Skin of body (tissue), 2 donors: ENCODE measurements around the gene SLMAP. TPM values are rescaled to one million over a fixed set of nuclear protein-coding genes. Genes with fewer than 3 reads are reported as not detected.

Source experiments
- DNase-seq: peaks from one replicate; lab custom pipeline; 2025; lab: John Stamatoyannopoulos, UW
- total RNA-seq: library from RNA; depleted of rRNA; stranded (reverse); fragments of >200 nt; gene quantifications from one replicate; pipeline ENCODE4 v1.2.3, GENCODE V29; 2014

SLMAP gene
- total RNA-seq, 1 donor from 2014 or later, result 83.2 TPM

- no peak for DNase-seq
Observed at GRCh38 chr3:57959423-57960173, 203.5 kb downstream of the SLMAP start.

GRCh38 chr3:57960174-57960505, 204.0 kb downstream of the SLMAP start:
- DNase-seq, result no peak

- DNase-seq, result no peak
Observed at GRCh38 chr3:57961177-57961827, 205.2 kb downstream of the SLMAP start.

- DNase-seq, result no peak
Observed at GRCh38 chr3:57961828-57962447, 205.8 kb downstream of the SLMAP start.

GRCh38 chr3:57962448-57962834, 206.3 kb downstream of the SLMAP start:
- no peak for DNase-seq

- DNase-seq, result no peak
Observed at GRCh38 chr3:57963811-57964346, 207.8 kb downstream of the SLMAP start.

- DNase-seq, result no peak
Observed at GRCh38 chr3:57966829-57967228, 210.7 kb downstream of the SLMAP start.

- no peak for DNase-seq
Observed at GRCh38 chr3:57967590-57967989, 211.5 kb downstream of the SLMAP start.

- no peak for DNase-seq
Observed at GRCh38 chr3:57968501-57968900, 212.4 kb downstream of the SLMAP start.

GRCh38 chr3:57971975-57972374, 215.9 kb downstream of the SLMAP start:
- no peak for DNase-seq

GRCh38 chr3:57972531-57973111, 216.5 kb downstream of the SLMAP start:
- no peak for DNase-seq

- DNase-seq, result no peak
Observed at GRCh38 chr3:57973715-57974477, 217.8 kb downstream of the SLMAP start.

GRCh38 chr3:57974796-57975388, 218.8 kb downstream of the SLMAP start:
- no peak for DNase-seq

GRCh38 chr3:57977818-57978235, 221.7 kb downstream of the SLMAP start:
- no peak for DNase-seq

GRCh38 chr3:57978316-57978715, 222.2 kb downstream of the SLMAP start:
- no peak for DNase-seq

Other genes starting within 250 kb of the SLMAP start
- gene DNAH12, start 212.0 kb upstream of the SLMAP start, total RNA-seq, result 2.1 TPM
- gene PDE12, start 200.0 kb upstream of the SLMAP start, total RNA-seq, result 8.8 TPM
- gene ARF4, start 159.0 kb upstream of the SLMAP start, total RNA-seq, result 135 TPM
- 34.7 TPM for gene DENND6A, start 63.2 kb upstream of the SLMAP start, total RNA-seq